GM23248 (cell line): ENCODE measurements around the gene VANGL1.

Experiments used
- EZH2 ChIP-seq: fragments of 200-600 bp; sonication (generic); IDR thresholded peaks from 2 replicates; pipeline ENCODE4 v1.6.1; 2018; ENCODE audit warnings: antibody characterized with exemption, mild to moderate bottlenecking; ENCODE audit not compliant: insufficient read depth, poor library complexity, severe bottlenecking
- EZH2phosphoT487 ChIP-seq: fragments of 200-600 bp; sonication (generic); IDR thresholded peaks from 2 replicates; pipeline ENCODE4 v1.6.1; 2018; ENCODE audit warnings: antibody characterized with exemption, moderate library complexity, mild to moderate bottlenecking, low read depth; ENCODE audit not compliant: insufficient read depth

DNA sequence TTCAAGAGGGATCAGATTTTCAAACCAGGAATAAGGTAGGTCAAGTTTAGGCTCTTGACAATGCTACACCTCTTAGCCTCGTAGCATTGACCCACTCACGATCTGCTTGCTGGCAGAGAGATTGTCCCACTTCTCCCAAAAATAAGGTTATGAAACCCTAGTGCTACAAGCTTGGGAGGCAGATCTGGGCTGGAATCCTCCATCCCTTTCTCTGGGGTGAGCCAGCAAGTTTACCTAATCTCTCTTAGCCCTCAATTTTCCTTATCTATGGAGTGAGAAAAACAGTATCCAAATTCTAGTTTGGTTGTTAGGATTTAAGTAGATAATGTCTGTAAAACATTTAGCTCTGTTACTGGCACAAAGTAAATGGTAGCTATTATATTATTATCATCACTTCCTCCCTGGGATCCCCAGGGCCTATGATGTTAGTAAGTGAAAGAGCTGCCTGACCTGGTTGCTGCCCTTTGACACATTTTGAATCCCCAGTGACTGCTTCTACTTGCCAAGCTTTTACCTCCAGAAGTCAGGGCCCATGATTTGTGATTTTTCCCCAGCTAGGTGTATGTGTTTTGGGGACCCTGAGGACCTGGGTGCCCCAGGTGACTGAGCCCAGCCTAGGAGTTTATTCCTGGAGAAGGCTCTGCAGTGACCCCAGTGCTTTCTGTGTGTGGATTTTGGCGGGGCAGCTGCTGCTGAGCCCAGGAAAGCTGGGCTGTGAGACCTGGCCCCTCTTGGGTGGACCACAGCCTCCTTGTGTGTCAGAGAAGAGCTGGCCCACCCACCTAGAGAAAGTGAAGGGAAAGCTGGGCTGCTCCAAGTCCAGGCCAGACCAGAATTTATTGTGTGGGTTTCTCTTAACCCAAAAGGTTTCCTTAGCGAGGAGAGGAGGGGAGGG, 48.2 kb upstream of the VANGL1 start:
- TF ChIP-seq EZH2 (no peak), EZH2phosphoT487 (no peak)
